HG02610 (cell line): ENCODE measurements around the gene TSPAN4.

Source experiments
- ATAC-seq: cut with Tn5 transposase; IDR thresholded peaks from one replicate; pipeline ENCODE4 v1.9.1; 2021; ENCODE audit warnings: mild to moderate bottlenecking, moderate library complexity; ENCODE audit not compliant: unreplicated experiment

TSPAN4 gene

DNA sequence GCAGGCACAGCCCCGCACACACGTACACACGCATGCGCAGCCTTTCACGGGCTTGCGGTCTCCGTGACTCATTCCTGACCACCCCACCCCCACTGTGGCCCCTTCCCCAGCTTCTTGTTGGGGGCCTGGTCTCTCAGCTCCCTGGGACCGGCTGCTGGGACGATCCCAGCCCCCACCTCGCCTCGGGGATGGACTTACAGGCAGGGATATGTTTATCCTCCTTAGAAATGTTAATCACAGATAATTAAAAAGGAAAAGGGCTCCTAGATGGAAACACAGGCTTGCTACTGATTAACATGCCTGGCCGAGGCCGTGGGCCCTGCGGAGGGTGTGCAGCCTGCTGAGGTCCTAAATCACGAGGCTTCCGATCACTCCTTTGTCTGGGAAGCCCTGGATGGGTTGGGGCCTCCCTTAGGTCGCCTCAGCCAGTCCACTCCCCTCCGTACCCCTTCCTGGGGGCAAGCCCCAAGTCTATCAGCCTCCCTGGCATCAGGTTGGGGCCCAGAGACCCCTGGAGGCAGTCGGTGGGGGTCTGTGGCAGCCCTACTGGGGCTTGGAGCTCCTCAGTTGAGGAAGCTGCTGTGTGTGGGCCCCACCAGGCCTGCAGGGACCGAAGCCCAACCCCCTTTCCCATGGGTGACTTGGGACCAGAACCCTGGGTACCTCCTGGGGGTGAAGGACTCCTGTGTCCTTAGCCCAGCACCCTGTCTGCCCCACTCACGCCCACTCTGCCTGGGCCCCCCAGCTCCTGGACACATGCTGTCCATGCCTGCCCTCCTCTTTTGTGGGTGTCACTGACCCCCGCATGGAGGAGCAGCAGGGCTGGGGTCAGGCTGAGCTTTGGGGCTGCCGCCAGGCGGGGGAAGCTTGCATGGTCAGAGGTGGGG lies 20.6 kb downstream of the TSPAN4 start:
- ATAC-seq, result no peak

DNA sequence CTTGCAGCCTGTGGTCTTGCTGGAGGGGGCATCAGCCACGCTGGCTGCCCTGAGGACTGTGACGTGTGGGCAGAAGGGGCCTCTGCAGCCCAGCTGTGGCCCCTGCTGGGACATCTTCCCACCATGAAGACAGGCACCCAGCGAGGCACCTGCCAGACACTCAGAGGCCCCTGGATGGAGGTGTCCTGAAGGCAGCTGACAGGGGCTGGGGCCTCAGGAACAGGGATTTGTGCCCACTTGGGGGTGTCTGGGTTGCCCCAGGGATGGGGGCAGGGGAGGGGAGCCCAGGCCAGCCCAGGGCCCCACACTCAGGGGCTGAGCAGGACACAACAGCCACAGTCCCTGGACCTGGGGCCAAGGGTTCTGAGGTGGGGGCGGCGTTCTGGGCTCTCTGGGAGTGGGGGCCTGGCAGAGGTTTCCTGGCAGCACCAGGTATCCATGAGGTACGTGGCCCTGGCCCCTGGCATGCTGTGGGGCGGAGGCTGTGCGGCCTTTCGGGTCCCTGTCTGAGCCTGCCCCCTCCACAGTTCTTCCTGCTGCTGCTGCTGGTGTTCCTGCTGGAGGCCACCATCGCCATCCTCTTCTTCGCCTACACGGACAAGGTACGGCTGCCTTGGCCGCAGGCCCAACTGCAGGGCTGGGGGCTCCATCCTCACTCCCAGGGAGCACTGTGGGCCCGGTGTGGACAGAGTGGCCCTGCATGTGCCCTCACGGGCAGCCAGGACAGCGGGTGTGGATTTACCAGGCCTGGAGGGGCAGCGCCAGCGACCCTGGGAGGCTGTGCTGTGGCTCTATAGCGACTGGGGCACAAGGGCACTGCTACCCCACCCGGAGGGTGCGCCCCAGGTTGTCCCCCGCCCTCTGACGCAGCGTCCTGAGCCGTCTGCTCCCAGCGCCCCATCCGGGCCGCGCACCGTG lies 21.5 kb downstream of the TSPAN4 start:
- ATAC-seq, result no peak

DNA sequence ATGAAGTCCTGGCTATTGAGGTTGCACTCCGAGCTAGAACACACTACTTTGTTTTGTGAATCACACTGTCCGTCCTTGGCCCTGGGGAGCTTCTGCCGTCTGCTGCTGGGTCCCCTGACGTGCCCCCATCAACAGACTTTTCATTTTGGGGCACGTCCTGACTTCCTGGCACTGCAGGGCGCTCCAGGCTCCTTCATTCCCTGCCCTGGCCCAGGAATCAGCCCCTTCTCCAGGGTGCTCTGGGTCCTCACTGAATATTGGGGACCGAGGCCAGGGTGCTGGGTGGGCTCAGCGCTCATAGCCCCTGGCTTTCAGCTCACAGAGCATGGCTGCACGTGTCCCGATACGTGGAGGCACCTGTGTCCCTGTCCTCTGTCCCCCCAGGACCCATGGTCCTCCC lies 22.2 kb downstream of the TSPAN4 start:
- ATAC-seq, result no peak

DNA sequence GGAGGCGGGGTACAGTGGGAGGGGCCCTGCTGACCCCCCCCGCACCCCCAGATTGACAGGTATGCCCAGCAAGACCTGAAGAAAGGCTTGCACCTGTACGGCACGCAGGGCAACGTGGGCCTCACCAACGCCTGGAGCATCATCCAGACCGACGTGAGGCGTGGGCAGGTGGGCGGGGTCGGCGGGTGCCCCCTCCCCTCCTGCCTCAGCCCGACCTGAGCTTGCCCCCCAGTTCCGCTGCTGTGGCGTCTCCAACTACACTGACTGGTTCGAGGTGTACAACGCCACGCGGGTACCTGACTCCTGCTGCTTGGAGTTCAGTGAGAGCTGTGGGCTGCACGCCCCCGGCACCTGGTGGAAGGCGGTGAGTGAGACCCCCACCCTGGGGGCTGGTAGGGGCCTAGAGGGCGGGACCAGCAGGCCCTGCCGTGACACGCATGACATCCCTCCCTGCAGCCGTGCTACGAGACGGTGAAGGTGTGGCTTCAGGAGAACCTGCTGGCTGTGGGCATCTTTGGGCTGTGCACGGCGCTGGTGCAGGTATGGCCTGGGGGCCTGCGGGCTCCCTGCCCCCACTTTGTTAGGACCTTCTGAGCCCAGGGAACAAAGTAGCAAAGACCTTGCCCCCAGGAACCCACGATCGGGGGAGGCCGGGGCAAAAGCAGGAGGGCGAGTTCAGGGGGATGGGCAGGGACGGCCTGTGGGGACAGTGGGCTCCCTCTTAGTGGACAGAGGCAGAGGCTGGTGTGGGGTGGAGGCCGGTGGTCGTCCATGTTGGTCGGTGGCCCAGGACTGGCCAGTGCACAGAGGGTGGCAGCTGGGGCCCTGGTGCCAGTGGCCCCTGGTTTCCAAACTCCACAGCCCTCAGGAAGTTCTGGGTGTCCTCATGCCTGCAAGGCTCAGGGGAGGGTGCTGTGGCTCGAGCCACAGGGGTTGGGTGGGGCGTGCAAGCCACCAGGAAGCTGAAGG lies 23.1 kb downstream of the TSPAN4 start:
- no peak for ATAC-seq

DNA sequence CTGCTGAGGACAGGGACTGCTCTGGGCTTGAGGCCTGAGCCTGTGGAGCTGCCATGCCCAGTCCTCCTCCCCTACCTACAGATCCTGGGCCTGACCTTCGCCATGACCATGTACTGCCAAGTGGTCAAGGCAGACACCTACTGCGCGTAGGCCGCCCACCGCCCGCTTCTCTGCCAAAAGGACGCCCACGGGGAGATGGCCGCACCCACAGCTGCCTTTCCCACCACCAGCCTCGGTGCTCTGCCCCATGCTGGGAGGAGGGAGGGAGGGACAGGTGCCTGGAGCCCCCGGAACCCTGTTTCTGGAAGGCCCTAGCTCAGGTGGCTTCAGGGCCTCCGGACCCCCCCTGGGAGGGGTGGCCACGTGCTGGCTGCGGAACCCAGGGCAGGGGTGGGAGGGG lies 23.8 kb downstream of the TSPAN4 start:
- no peak for ATAC-seq

DNA sequence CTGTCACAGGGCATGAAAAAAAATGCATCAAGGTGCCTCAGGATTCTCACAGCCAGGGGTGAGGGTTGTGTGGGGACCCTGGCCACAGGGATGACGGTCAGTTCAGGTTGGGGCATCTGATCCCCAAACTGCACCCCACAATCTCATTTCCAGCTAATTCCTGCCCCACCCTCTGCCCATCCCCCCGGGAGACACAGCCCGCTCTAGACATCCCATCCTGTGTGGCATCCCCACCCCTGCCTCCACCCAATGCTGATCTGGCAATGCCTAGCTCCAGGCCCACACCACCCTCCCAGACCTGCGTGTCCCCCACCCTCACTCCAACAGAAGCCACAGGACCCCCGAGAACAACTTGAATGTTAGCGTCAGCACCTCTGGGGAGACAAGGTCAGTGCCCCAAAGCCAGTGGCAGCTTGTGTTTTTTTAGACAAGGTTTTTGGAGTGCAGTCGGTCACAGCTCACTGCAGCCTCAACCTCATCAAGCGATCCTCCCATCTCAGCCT lies 25.3 kb downstream of the TSPAN4 start:
- ATAC-seq, result no peak

DNA sequence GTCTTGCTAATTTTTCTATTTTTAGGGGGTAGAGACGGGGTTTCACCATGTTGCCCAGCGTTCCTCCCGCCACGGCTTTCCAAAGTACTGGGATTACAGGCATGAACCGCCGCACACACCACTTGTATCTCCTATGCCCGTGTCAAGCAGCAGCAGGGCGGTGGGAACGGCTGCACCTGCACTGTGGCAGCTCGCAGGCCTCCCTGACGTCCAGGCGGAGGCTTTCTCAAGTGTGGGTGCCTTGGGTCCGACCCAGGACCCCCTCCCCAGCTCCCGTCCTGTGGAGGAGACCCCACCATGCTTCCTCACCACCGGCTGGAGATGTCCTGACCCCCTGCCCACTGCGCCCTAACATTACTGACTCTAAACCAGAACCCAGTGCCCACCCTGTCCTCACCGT lies 25.7 kb downstream of the TSPAN4 start:
- ATAC-seq, result no peak

DNA sequence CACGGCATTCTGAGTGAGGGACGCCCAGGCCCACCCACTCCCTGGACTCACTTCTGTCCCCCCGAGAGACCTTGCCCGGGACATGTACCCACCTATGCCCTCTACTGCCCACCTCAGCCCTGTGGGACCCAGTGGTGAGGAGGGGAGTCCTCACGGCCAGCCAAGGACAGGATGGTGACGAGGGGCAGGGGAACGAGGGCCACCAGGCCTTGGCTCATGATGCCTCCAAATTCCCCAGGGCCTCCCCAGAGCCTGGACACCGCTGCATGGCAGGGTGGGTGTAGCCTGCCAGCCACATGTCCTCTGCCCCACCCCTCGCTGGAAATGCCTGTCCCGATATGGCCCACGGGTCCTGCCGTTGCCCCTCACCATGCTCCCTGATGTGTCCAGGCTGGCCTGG lies 26.1 kb downstream of the TSPAN4 start:
- ATAC-seq, result no peak

DNA sequence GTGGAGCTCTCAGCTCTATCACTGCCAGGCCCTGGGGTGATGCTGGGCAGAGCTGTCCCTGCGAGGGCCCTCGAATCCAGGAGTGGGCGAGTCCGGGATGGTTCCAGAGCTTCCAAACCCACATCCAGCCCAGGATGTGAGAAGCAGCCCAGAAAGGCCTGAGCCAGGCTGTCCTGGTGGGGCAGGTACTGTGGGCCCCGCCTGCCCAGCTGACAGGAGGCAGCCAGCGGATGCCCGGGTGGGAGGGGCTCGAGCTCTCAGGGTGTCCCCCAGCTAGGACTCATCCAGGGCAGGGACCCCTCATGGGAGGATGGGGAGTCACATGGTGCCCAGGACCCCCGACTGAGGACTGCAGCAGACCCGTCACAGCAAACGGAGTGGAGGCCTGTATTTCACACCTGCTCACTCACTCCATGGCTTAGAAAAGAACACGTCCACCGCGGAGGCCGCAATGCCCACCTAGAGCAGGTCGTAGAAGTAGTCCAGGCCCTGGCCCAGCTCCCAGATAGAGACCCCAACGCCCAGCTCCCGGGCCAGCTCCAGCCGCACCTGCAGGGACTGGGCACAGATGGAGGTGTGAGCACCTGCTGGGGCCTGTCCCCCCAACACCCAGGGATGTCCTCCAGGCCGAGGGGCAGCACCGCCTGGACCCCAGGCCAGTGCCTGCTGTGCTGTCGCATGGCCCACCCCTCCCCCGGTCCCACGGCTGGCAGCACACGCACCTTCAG lies 26.9 kb downstream of the TSPAN4 start:
- ATAC-seq, result no peak

DNA sequence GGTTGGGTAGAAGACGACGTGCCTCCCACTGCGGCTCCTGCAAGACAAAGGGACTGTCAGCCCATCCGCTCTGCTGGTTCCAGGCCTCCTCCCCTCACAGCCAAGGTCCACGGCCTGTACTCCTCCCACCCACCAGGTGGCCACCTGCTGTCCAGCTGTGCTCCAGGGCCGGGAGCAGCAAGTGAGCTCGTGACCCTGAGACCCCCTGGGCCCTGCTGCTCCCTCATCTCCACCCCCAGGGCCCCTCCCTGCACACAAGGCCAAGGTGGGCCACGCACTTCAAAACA lies 27.4 kb downstream of the TSPAN4 start:
- ATAC-seq, result no peak

DNA sequence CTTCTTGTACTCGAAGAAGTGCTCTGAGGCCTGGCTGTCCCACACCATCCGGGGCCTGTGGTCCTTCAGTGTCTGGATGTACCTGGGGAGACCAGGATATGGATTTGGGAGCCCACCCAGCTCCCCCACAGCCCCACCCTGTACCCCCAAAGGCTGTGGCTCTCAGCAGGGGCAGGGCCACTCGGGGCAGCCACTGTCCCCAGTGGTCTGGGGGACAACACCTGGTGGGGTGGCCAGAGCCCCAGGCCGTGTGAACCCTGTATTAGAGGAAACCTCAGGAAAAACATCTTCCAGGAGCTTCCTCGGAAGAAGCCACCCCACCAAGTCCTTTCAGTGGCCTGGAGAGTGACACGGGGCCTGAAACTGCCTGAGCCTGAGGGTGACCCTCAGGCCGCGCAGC lies 27.8 kb downstream of the TSPAN4 start:
- no peak for ATAC-seq

DNA sequence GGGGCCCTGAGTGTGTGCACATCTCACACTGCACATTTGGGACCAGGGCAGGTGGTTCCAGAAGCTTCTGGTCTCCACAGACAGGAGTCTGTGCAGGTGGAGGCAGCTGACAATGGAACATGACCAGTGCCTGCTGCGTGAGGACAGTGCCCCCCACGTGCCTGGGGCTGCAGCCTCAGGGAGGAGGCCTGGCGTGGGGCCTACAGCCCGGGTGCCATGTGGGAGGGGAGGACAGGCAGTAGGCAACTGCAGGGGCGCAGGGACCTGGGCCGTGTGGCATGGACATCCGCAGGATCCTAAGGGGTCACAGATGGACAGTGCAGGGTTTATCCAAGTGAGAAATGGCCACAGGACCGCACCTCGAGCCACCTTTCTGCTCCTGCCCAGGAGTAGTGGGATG lies 28.8 kb downstream of the TSPAN4 start:
- ATAC-seq, result no peak

DNA sequence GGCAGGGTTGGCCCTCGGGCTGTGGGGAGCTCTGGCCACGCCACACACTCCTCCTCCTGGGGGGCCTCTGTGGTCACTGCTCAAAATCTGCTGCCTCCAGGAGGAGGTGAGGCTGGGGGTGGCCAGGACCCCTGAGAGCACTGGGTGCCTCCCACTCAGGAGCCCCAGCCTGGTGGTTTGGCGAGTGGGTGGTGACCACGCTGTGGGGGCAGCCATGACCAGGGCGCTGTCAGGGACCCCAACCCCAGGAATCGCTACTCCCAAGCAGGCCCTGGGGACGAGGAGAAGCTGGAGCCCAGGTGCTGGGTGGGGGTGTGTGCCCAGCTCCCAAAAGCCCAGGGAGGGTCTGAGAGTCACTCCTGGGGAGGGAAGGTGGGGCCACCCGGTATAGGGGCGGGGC lies 30.1 kb downstream of the TSPAN4 start:
- ATAC-seq, result no peak

DNA sequence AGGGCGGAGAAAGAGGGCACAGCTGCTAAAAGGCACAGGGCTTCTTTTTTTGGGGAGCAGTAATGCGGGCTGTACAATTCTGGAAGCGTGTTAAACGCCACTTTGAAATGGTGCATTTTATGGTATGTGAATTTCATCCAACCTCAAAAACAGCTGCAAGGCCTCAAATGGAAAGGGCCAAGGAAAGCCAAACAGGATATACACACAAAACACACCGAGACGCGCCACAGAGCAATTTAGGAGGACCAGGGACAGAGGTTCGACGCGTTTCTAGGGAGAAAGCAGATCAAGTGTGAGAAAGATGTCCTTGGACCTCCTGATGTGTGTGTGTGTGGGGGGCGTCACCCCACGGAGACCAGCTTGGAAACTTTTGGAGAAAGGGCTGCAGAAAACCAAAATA lies 31.1 kb downstream of the TSPAN4 start:
- ATAC-seq, result no peak

DNA sequence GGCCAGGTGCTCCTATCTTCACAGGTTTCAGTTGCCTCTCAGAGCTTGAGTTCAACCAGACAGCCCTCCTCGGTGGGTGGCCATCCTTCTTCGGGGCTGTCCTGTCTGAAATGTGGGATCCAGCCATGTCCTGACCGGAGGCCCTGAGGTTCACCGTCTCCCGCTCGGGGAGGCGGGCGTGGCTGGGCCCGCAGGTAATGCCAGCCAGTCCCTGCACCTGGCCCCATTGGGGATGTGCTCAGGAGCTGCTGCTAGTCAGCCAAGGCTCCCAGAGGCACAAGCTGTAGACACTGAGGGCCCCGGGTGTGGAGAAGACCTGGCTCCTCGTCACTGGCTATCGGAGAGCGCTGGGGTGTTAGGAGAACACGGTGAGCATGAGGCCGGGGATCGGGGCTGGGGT lies 32.6 kb downstream of the TSPAN4 start:
- ATAC-seq, result no peak

DNA sequence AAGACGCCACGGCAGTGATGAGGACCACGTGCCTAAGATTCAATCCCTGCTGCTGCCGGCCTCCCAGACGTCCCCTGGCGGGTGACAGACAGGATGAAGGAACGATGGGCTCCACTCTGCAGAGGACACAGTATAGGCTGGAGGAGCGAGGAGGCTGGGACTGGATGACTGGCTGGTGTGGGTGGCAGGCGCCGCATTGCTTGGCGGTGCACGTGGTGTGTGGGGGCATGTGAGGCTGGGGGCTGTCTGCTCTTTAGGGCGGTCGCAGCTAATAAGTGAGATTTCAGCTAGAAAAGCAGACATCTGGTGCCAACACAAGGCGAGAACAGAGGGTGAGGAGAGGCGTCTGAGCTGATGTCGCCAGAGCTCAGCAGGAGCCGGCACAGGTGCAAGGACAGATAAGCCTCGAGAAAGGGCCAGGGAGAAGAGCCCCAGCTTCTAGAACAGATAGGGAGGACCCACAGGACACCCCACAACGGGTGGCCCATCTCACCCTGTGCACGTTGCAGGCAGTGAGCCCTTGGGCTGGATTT lies 33.2 kb downstream of the TSPAN4 start:
- no peak for ATAC-seq

DNA sequence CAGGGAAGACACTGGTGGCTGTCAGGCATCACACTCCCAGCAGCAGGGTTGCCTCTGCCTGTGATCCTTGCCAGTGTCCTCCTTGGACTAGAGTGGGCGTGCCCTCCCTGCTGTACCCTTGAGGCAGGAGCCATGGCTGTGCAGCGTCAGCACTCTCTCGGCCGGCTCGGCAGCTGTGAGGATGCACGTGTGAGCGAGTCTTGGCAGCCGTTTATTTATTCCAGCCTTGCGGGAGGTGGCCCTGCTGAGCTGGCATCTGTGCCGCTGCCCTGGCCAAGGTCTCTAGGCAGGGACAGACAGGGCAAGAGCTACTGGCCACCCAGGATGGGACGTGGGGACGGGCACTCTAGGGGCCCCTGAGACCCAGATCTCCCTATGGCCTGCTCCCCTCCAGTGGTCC lies 33.9 kb downstream of the TSPAN4 start:
- ATAC-seq, result no peak

DNA sequence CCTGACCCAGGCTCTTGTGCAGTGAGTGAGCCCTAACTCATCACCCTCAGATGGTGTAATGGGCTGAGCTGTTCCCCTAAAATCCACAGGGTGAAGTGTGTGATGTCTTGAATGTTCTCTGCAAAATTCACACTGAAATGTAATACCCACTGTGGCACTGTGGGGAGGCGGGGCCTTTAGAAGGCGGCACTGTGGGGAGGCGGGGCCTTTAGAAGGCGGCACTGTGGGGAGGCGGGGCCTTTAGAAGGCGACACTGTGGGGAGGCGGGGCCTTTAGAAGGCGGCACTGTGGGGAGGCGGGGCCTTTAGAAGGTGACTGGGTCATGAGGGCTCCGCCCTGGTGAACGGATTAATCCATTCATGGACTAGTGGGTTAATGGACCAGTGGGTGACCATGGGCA lies 34.9 kb downstream of the TSPAN4 start:
- no peak for ATAC-seq

DNA sequence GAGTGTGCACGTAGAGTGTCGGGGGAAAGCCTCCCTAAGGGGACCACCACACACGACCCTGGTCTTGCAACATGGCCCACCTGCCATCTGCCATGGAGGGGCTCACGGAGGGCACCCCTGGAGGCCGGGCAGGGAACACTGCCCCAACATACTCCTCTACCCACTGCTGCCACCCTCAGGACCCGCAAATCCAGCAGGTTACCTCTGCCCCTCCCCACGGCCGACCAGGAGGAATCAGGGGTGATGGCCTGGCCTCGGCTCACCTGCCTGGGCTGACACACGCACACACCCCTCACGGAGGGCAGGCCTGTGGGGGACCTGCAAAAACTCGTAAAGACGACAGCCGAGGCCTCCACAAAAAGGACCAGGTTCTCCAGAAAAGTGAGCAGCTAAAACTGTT lies 37.8 kb downstream of the TSPAN4 start:
- ATAC-seq, result no peak

DNA sequence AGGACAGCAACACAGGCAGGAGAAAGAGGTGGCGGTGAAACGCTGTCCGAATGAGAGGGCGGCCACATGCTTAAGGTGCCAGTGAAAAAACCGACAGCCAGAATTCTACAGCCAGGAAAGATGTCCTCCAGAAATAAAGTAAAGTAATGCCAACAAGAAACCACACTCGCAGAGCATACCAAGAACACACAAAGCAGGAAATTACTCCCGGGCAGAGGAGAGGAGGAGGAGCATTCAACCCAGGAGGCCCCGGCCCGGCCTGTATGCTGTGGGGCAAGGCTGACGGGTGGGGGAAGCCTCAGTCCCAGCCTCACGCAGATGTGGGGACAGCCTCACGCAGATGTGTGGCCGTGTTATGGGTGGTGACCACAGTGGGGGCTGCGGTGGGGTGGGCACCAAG lies 39.9 kb downstream of the TSPAN4 start:
- no peak for ATAC-seq
